ENCODE data around the gene DERA.

GRCh38 chr12:16036073-16036472 lies 124.9 kb downstream of the DERA start:
- TF ChIP-seq, protein P1, sequence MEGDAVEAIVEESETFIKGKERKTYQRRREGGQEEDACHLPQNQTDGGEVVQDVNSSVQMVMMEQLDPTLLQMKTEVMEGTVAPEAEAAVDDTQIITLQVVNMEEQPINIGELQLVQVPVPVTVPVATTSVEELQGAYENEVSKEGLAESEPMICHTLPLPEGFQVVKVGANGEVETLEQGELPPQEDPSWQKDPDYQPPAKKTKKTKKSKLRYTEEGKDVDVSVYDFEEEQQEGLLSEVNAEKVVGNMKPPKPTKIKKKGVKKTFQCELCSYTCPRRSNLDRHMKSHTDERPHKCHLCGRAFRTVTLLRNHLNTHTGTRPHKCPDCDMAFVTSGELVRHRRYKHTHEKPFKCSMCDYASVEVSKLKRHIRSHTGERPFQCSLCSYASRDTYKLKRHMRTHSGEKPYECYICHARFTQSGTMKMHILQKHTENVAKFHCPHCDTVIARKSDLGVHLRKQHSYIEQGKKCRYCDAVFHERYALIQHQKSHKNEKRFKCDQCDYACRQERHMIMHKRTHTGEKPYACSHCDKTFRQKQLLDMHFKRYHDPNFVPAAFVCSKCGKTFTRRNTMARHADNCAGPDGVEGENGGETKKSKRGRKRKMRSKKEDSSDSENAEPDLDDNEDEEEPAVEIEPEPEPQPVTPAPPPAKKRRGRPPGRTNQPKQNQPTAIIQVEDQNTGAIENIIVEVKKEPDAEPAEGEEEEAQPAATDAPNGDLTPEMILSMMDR (IDR thresholded peaks at IDR 0.05) = no peak
- no peak for TF ChIP-seq POLR2A (IDR thresholded peaks at IDR 0.05)
